Ovary (tissue), 3 donors: Measurements from ENCODE around the gene ZFP1.

Experiments used
- CTCF ChIP-seq, 3 donors: fragments of 450-650 bp in 2 of 3; fragments of 200-600 bp in 1 of 3; IDR thresholded peaks; one replicate each; pipeline versions ENCODE4 v1.5.1 to v1.8.0; 2016 to 2022; ENCODE audit warnings: antibody characterized with exemption in 3 of 3, mild to moderate bottlenecking in 1 of 3
- EP300 ChIP-seq: sonication (generic); formaldehyde crosslinking; IDR thresholded peaks from one replicate; pipeline ENCODE4 v1.6.1; 2017; ENCODE audit warnings: antibody characterized with exemption
- POLR2A ChIP-seq: fragments of 450-650 bp; IDR thresholded peaks from one replicate; pipeline ENCODE4 v1.6.1; 2017; ENCODE audit warnings: antibody characterized with exemption, mild to moderate bottlenecking, moderate library complexity
- donor health status: DM: no; HTN: no; CAD: no.

- TF ChIP-seq CTCF (IDR thresholded peaks at IDR 0.05) (no peak), POLR2A (no peak), EP300 (no peak)
These were observed 10.1 kb upstream of the ZFP1 start for GRCh38 chr16:75138233-75138632.
